Epithelial cell of esophagus (primary cell): ENCODE measurements around the gene ARFGEF3.
A peak's percentile ranks its signal among the peaks of the same experiment; 100 is the strongest.

ENCODE experiments used
- DNase-seq: peaks from one replicate; pipeline ENCODE4 v3.0.0; 2010; ENCODE audit warnings: low read depth
- H3K4me3 ChIP-seq: 2 replicates; pipeline ENCODE4 v1.5.1; 2011; ENCODE audit warnings: mild to moderate bottlenecking, low read length, control low read depth
- CTCF ChIP-seq: IDR thresholded peaks from 2 replicates; pipeline ENCODE4 v1.5.1; 2011; ENCODE audit warnings: low read depth, mild to moderate bottlenecking, low read length, control low read depth, inconsistent platforms; ENCODE audit not compliant: insufficient read depth; ENCODE audit errors: missing control alignments

Gene ARFGEF3

GRCh38 chr6:138242987-138243592 lies 81.4 kb downstream of the ARFGEF3 start:
- no peak overlapping the region for H3K4me3 ChIP-seq
- DNase-seq = peak; percentile 9
- TF ChIP-seq CTCF = no peak

GRCh38 chr6:138245751-138246150 lies 84.0 kb downstream of the ARFGEF3 start:
- TF ChIP-seq CTCF = no peak
- H3K4me3 ChIP-seq = no peak overlapping the region
- DNase-seq = no peak

GRCh38 chr6:138246650-138247440 lies 85.1 kb downstream of the ARFGEF3 start:
- no peak for DNase-seq
- no peak for TF ChIP-seq CTCF
- H3K4me3 ChIP-seq = no peak overlapping the region

GRCh38 chr6:138248011-138248410 lies 86.3 kb downstream of the ARFGEF3 start:
- no peak for DNase-seq
- no peak overlapping the region for H3K4me3 ChIP-seq
- no peak for TF ChIP-seq CTCF

GRCh38 chr6:138248878-138249277 lies 87.1 kb downstream of the ARFGEF3 start:
- no peak for TF ChIP-seq CTCF
- no peak for DNase-seq
- H3K4me3 ChIP-seq = no peak overlapping the region

- no peak for DNase-seq
- no peak overlapping the region for H3K4me3 ChIP-seq
- no peak for TF ChIP-seq CTCF
Observed at GRCh38 chr6:138250053-138250452, 88.3 kb downstream of the ARFGEF3 start.

- DNase-seq = peak; percentile 79
- no peak overlapping the region for H3K4me3 ChIP-seq
- TF ChIP-seq CTCF = no peak
Observed at GRCh38 chr6:138250513-138251247, 88.9 kb downstream of the ARFGEF3 start.
